Panc1 (cell line): ENCODE measurements around the gene ATL2. TPM values are rescaled to one million over a fixed set of nuclear protein-coding genes. Genes with fewer than 3 reads are reported as not detected.

Experiments used
- ATAC-seq: fragments of 200-7000 bp; cut with Tn5 transposase; 2 replicates; pipeline ENCODE4 v1.9.1; 2020; ENCODE audit warnings: mild to moderate bottlenecking, moderate library complexity
- BruUV-seq: library from RNA; stranded (reverse); fragments of 400-500 nt; replicated peaks from 2 replicates; lab custom pipeline; 2021; lab: Mats Ljungman, UMichigan
- CTCF ChIA-PET: fragments of 300-600 bp; sonication (Branson Sonifier 250); formaldehyde crosslinking; loops from one replicate; lab custom pipeline; 2022; ENCODE audit warnings: antibody characterized with exemption; lab: Charles Lee
- POLR2A ChIA-PET: fragments of 300-600 bp; sonication (Branson Sonifier 250); formaldehyde crosslinking; loops from one replicate; lab custom pipeline; 2022; ENCODE audit warnings: antibody characterized with exemption; lab: Charles Lee
- DNase-seq: peaks from one replicate; pipeline ENCODE4 v3.0.0-alpha.2; 2010; ENCODE audit warnings: low read depth, low spot score
- H3K27ac ChIP-seq: 2 replicates; pipeline ENCODE4 v1.5.1; 2011; ENCODE audit warnings: mild to moderate bottlenecking, low read length, inconsistent platforms
- H3K27me3 ChIP-seq: fragments of 200-500 bp; sonication (Bioruptor generic); 2 replicates; pipeline ENCODE4 v1.6.0; 2014; ENCODE audit warnings: low read length, inconsistent platforms; ENCODE audit not compliant: control insufficient read depth, insufficient read depth
- H3K36me3 ChIP-seq: fragments of 200-500 bp; sonication (Bioruptor generic); 2 replicates; pipeline ENCODE4 v1.5.1; 2014; ENCODE audit warnings: inconsistent platforms, mild to moderate bottlenecking, low read length, moderate library complexity; ENCODE audit not compliant: control insufficient read depth, insufficient read depth
- H3K4me1 ChIP-seq: 2 replicates; pipeline ENCODE4 v1.5.1; 2011; ENCODE audit warnings: inconsistent platforms, mild to moderate bottlenecking, low read length, moderate library complexity; ENCODE audit not compliant: control insufficient read depth, insufficient read depth
- H3K4me3 ChIP-seq, 2 experiments: 2 replicates each; pipeline ENCODE4 v1.5.1; 2011 to 2012; ENCODE audit warnings: low read depth in 2 of 2, low read length in 2 of 2, mild to moderate bottlenecking in 2 of 2, inconsistent platforms in 1 of 2, moderate library complexity in 1 of 2
- H3K9me3 ChIP-seq: fragments of 200-500 bp; sonication (Bioruptor generic); 2 replicates; pipeline ENCODE4 v1.5.1; 2014; ENCODE audit warnings: low read depth, mild to moderate bottlenecking, inconsistent platforms, low read length, moderate library complexity; ENCODE audit not compliant: control insufficient read depth, insufficient read depth
- CTCF ChIP-seq: fragments of 450-650 bp; IDR thresholded peaks from 2 replicates; pipeline ENCODE4 v1.5.1; 2017; ENCODE audit warnings: mild to moderate bottlenecking
- POLR2AphosphoS5 ChIP-seq: IDR thresholded peaks from 2 replicates; pipeline ENCODE4 v1.6.1; 2012; ENCODE audit warnings: mild to moderate bottlenecking, low read depth, low read length, moderate library complexity
- REST ChIP-seq, 2 experiments: IDR thresholded peaks; 2 replicates each; pipeline ENCODE4 v1.6.1; 2011 to 2012; ENCODE audit warnings: low read depth in 2 of 2, control low read depth in 1 of 2, low read length in 1 of 2, mild to moderate bottlenecking in 1 of 2, moderate library complexity in 1 of 2; ENCODE audit not compliant: insufficient read depth in 1 of 2
- SIN3A ChIP-seq: IDR thresholded peaks from 2 replicates; pipeline ENCODE4 v1.6.1; 2012; ENCODE audit warnings: low read depth, mild to moderate bottlenecking, low read length, moderate library complexity, borderline replicate concordance; ENCODE audit not compliant: insufficient read depth
- TCF7L2 ChIP-seq: IDR thresholded peaks from 2 replicates; pipeline ENCODE4 v1.6.1; 2011; ENCODE audit warnings: mild to moderate bottlenecking, low read depth, low read length, inconsistent platforms
- in situ Hi-C: cut with HindIII; loops from 2 replicates; pipeline ENCODE4 v1.10.0; 2016; ENCODE audit warnings: low sequenced_read_pairs, low pct_unique_long_range_greater_than_20kb
- intact Hi-C: fragments of 100-400 bp; cut with micrococcal nuclease; formaldehyde crosslinking; loops from one replicate; pipeline ENCODE4 v1.10.0; 2022; ENCODE audit not compliant: unreplicated experiment
- total RNA-seq: library from RNA; stranded (reverse); gene quantifications from one replicate; pipeline ENCODE4 v1.2.1, GENCODE V29; 2021; ENCODE audit not compliant: unreplicated experiment

The ATL2 gene
- total RNA-seq, 1 experiment from 2014 or later = 78.7 TPM

- ChIA-PET POLR2A (no interaction called here), CTCF (no interaction called here)
- no TSS peak for BruUV-seq
- Histone ChIP-seq H3K27ac (no peak overlapping the region), H3K36me3 (no peaks in the 10 kb centered on the region), H3K27me3 (no peaks in the 10 kb centered on the region), H3K4me3 (no peak overlapping the region), H3K4me1 (peaks cover 3% of the 10 kb centered on the region; the same call in 1 of the 2 replicates), H3K9me3 (no peaks in the 10 kb centered on the region)
- ATAC-seq = no peak
- no peak for DNase-seq
- TF ChIP-seq REST (IDR thresholded peaks at IDR 0.05; ENCODE audit: insufficient read depth in 1 of 2, low read depth in 2 of 2, low read length in 1 of 2) (no peak), TCF7L2 (no peak), CTCF (no peak), POLR2AphosphoS5 (no peak)
- in situ Hi-C loops = no loop called here
- intact Hi-C loops = no loop called here
These were observed 113.8 kb downstream of the ATL2 start for GRCh38 chr2:38263293-38263692.

- POLR2A ChIA-PET = no interaction called here
- H3K36me3 ChIP-seq = no peaks in the 10 kb centered on the region
- no peak overlapping the region for H3K4me3 ChIP-seq
- no peaks in the 10 kb centered on the region for H3K27me3 ChIP-seq
- H3K27ac ChIP-seq = no peak overlapping the region
- CTCF ChIA-PET = no interaction called here
- H3K9me3 ChIP-seq = no peaks in the 10 kb centered on the region
- TF ChIP-seq REST (IDR thresholded peaks at IDR 0.05; ENCODE audit: insufficient read depth in 1 of 2, low read depth in 2 of 2, low read length in 1 of 2) (no peak), POLR2AphosphoS5 (no peak), TCF7L2 (no peak), CTCF (no peak), SIN3A (no peak)
- H3K4me1 ChIP-seq = peaks cover 3% of the 10 kb centered on the region; the same call in 1 of the 2 replicates
- in situ Hi-C loops = no loop called here
- ATAC-seq = no peak
- no peak for DNase-seq
- no TSS peak for BruUV-seq
- intact Hi-C loops = no loop called here
These were observed 114.8 kb downstream of the ATL2 start for GRCh38 chr2:38262069-38262871.
